Ascending aorta (tissue), 2 donors: ENCODE results near the gene PTGIS. TPM values are rescaled to one million over a fixed set of nuclear protein-coding genes. Genes with fewer than 3 reads are reported as not detected.
"Not testable (repeated sequence)": the region's sequence is repeated elsewhere in the genome, so short reads cannot be mapped to it uniquely, and the experiment has no call there.

Experiments
- DNase-seq, 2 donors: peaks; one replicate each; pipeline ENCODE4 v3.0.0-alpha.2; 2019; ENCODE audit warnings: low spot score in 2 of 2
- H3K27ac ChIP-seq, 2 donors: fragments of 200-600 bp; sonication (generic); one replicate each; pipeline ENCODE4 v1.5.1; 2016 to 2017; ENCODE audit warnings: mild to moderate bottlenecking in 1 of 2
- H3K27me3 ChIP-seq: fragments of 200-600 bp; sonication (generic); one replicate; pipeline ENCODE4 v1.5.1; 2017
- H3K36me3 ChIP-seq, 2 donors: fragments of 200-600 bp; sonication (generic); one replicate each; pipeline ENCODE4 v1.5.1; 2016
- H3K4me1 ChIP-seq, 2 donors: fragments of 200-600 bp; sonication (generic); one replicate each; pipeline ENCODE4 v1.5.1; 2016 to 2017; ENCODE audit warnings: mild to moderate bottlenecking in 1 of 2
- H3K4me3 ChIP-seq, 2 donors: fragments of 200-600 bp; sonication (generic); one replicate each; pipeline ENCODE4 v1.5.1; 2016 to 2017; ENCODE audit warnings: mild to moderate bottlenecking in 1 of 2
- H3K9me3 ChIP-seq, 2 donors: fragments of 200-600 bp; sonication (generic); one replicate each; pipeline ENCODE4 v1.5.1; 2016
- CTCF ChIP-seq, 3 experiments: fragments of 200-600 bp in 2 of 3; fragments of 450-650 bp in 1 of 3; sonication (generic) in 2 of 3; IDR thresholded peaks; one replicate each; pipeline ENCODE4 v1.5.1; 2016 to 2019; ENCODE audit warnings: antibody characterized with exemption in 3 of 3, mild to moderate bottlenecking in 1 of 3, moderate library complexity in 1 of 3
- intact Hi-C: fragments of 100-400 bp; cut with DNase I; formaldehyde crosslinking; loops from one replicate; pipeline ENCODE4 v1.15.1; 2023
- total RNA-seq: library from RNA; depleted of rRNA; stranded (reverse); fragments of >200 nt; gene quantifications from one replicate; pipeline ENCODE4 v1.1.0, GENCODE V29; 2016

PTGIS gene
- total RNA-seq, 1 donor from 2014 or later, result 288 TPM

GRCh38 chr20:49612127-49612738, 44.3 kb upstream of the PTGIS start:
- Histone ChIP-seq H3K4me1 (peaks cover 0 to 10% of the 10 kb centered on the region in 2 donors), H3K4me3 (no peak overlapping the region), H3K27ac (no peak overlapping the region), H3K27me3 (no peaks in the 10 kb centered on the region), H3K9me3 (no peaks in the 10 kb centered on the region), H3K36me3 (no peaks in the 10 kb centered on the region)
- intact Hi-C loops, result loop anchor here (5.0 kb wide), 1 partner anchor 210 kb away; no protein-coding TSS in a partner anchor
- no peak for TF ChIP-seq CTCF (IDR thresholded peaks at IDR 0.05)
- no peak for DNase-seq

GRCh38 chr20:49611539-49612126, 43.7 kb upstream of the PTGIS start:
- H3K27me3 ChIP-seq, H3K4me1 ChIP-seq, H3K36me3 ChIP-seq, H3K27ac ChIP-seq, H3K9me3 ChIP-seq, DNase-seq: not testable (repeated sequence)
- peak overlapping the region in 1 of 2 donors; percentile 35 for H3K4me3 ChIP-seq
- intact Hi-C loops, result loop anchor here (1.0 to 5.0 kb wide), 5 partner anchors 211 to 317 kb away; no protein-coding TSS in a partner anchor

GRCh38 chr20:49610691-49611538, 43.0 kb upstream of the PTGIS start:
- peak; percentile 99 to 100 (median 100) for TF ChIP-seq CTCF (IDR thresholded peaks at IDR 0.05)
- no peak for DNase-seq
- H3K4me3 ChIP-seq, result peak overlapping the region; percentile 13 to 35
- intact Hi-C loops, result loop anchor here (1.0 to 5.0 kb wide), 5 partner anchors 211 to 318 kb away; no protein-coding TSS in a partner anchor
- no peaks in the 10 kb centered on the region for H3K36me3 ChIP-seq
- H3K4me1 ChIP-seq, result peaks cover 0 to 11% of the 10 kb centered on the region in 2 donors
- H3K27ac ChIP-seq, result no peak overlapping the region
- no peaks in the 10 kb centered on the region for H3K27me3 ChIP-seq
- no peaks in the 10 kb centered on the region for H3K9me3 ChIP-seq

GRCh38 chr20:49608752-49609670, 41.1 kb upstream of the PTGIS start:
- peak in 1 of 2 donors; percentile 78 for DNase-seq
- Histone ChIP-seq H3K36me3 (no peaks in the 10 kb centered on the region), H3K4me3 (no peak overlapping the region), H3K9me3 (no peaks in the 10 kb centered on the region), H3K27ac (no peak overlapping the region), H3K27me3 (no peaks in the 10 kb centered on the region), H3K4me1 (peaks cover 6 to 22% of the 10 kb centered on the region in 2 donors)
- intact Hi-C loops, result loop anchor here (1.0 kb wide), 1 partner anchor 68 kb away; no protein-coding TSS in a partner anchor
- TF ChIP-seq CTCF (IDR thresholded peaks at IDR 0.05), result peak; percentile 95 to 99 (median 98)

- H3K4me1 ChIP-seq, result peaks cover 6 to 22% of the 10 kb centered on the region in 2 donors
- TF ChIP-seq CTCF (IDR thresholded peaks at IDR 0.05), result no peak
Measured at GRCh38 chr20:49607568-49607967, 39.6 kb upstream of the PTGIS start.

More at GRCh38 chr20:49607568-49607967, 39.6 kb upstream of the PTGIS start:
- no peak overlapping the region for H3K27ac ChIP-seq
- H3K36me3 ChIP-seq, result no peaks in the 10 kb centered on the region
- H3K4me3 ChIP-seq, result no peak overlapping the region
- no peaks in the 10 kb centered on the region for H3K27me3 ChIP-seq
- DNase-seq, result no peak
- intact Hi-C loops, result no loop called here
- H3K9me3 ChIP-seq, result no peaks in the 10 kb centered on the region
